H1 (cell line): ENCODE results near the gene DGAT2. TPM values are rescaled to one million over a fixed set of nuclear protein-coding genes. Genes with fewer than 3 reads are reported as not detected.

ENCODE experiments used
- CTCF ChIA-PET: fragments of 300-600 bp; sonication (Branson Sonifier 250); formaldehyde crosslinking; loops from one replicate; lab custom pipeline; 2021; ENCODE audit not compliant: partially characterized antibody; lab: Charles Lee
- POLR2A ChIA-PET: fragments of 300-600 bp; sonication (Branson Sonifier 250); formaldehyde crosslinking; loops from one replicate; lab custom pipeline; 2021; ENCODE audit warnings: inconsistent platforms; ENCODE audit not compliant: partially characterized antibody; lab: Charles Lee
- DNase-seq, 2 experiments: peaks; one replicate each; pipeline versions ENCODE4 v3.0.0 to v3.0.0-alpha.2; 2010 to 2022; ENCODE audit warnings: low spot score in 2 of 2, low read depth in 1 of 2, mixed read lengths in 1 of 2
- FAIRE-seq: peaks from 2 replicates; lab custom pipeline; 2011; peaks lifted over from hg19 to GRCh38; lab: Jason Lieb, UNC
- H2AFZ ChIP-seq: 2 replicates; pipeline ENCODE4 v1.8.1; 2012; ENCODE audit warnings: low read length, inconsistent platforms
- H2AK5ac ChIP-seq: 2 replicates; pipeline ENCODE4 v1.6.1; 2013; ENCODE audit warnings: low read depth, low read length
- H2BK120ac ChIP-seq: replicated peaks from 2 replicates; pipeline ENCODE3; 2013; ENCODE audit warnings: low read depth, low read length, inconsistent platforms
- H2BK12ac ChIP-seq: 2 replicates; pipeline ENCODE4 v1.6.1; 2013; ENCODE audit warnings: low read depth, low read length
- H2BK15ac ChIP-seq: 2 replicates; pipeline ENCODE4 v1.6.1; 2013; ENCODE audit warnings: low read length
- H2BK20ac ChIP-seq: 2 replicates; pipeline ENCODE4 v1.6.1; 2013; ENCODE audit warnings: low read length
- H2BK5ac ChIP-seq: 2 replicates; pipeline ENCODE4 v1.6.1; 2013; ENCODE audit warnings: low read depth, low read length
- H3K14ac ChIP-seq: 2 replicates; pipeline ENCODE4 v1.6.1; 2013; ENCODE audit warnings: inconsistent platforms; ENCODE audit not compliant: insufficient read length
- H3K18ac ChIP-seq: 2 replicates; pipeline ENCODE4 v1.6.1; 2013; ENCODE audit warnings: low read length; ENCODE audit errors: extremely low read depth
- H3K23ac ChIP-seq: 2 replicates; pipeline ENCODE4 v1.6.1; 2013; ENCODE audit warnings: inconsistent platforms; ENCODE audit not compliant: insufficient read length
- H3K23me2 ChIP-seq: 2 replicates; pipeline ENCODE4 v1.6.1; 2013; ENCODE audit warnings: low read depth, low read length
- H3K27ac ChIP-seq: 2 replicates; pipeline ENCODE4 v1.6.1; 2011; ENCODE audit warnings: low read depth, low read length, inconsistent platforms
- H3K27me3 ChIP-seq, 4 experiments: replicated peaks in 1 of 4; 1 replicate in 1 of 4; 2 replicates in 3 of 4; pipeline versions ENCODE4 v1.6.1 to v1.8.1; 2011 to 2013; ENCODE audit warnings: low read length in 3 of 4, mild to moderate bottlenecking in 3 of 4, inconsistent platforms in 2 of 4, mixed read lengths in 2 of 4, moderate library complexity in 1 of 4; ENCODE audit not compliant: control insufficient read depth in 3 of 4, insufficient read depth in 3 of 4; ENCODE audit errors: extremely low read depth in 1 of 4
- H3K36me3 ChIP-seq, 4 experiments: 2 replicates each; pipeline versions ENCODE4 v1.6.1 to v1.8.1; 2011 to 2013; ENCODE audit warnings: mild to moderate bottlenecking in 4 of 4, low read length in 3 of 4, moderate library complexity in 2 of 4, control low read depth in 1 of 4, inconsistent platforms in 1 of 4; ENCODE audit not compliant: insufficient read depth in 4 of 4, control insufficient read depth in 2 of 4
- H3K4ac ChIP-seq: replicated peaks from 2 replicates; pipeline ENCODE3; 2013; ENCODE audit warnings: low read length, low read depth, mixed read lengths, inconsistent platforms; ENCODE audit not compliant: insufficient read length
- H3K4me1 ChIP-seq, 4 experiments: replicated peaks in 1 of 4; 1 replicate in 1 of 4; 2 replicates in 3 of 4; pipeline versions ENCODE4 v1.6.1 to v1.8.1; 2011 to 2013; ENCODE audit warnings: low read length in 3 of 4, inconsistent platforms in 2 of 4, mixed read lengths in 1 of 4; ENCODE audit not compliant: insufficient read depth in 4 of 4, control insufficient read depth in 3 of 4
- H3K4me2 ChIP-seq, 2 experiments: 2 replicates each; pipeline versions ENCODE4 v1.6.1 to v1.8.1; 2011 to 2013; ENCODE audit warnings: low read depth in 2 of 2, low read length in 2 of 2, control low read depth in 1 of 2, inconsistent platforms in 1 of 2, mild to moderate bottlenecking in 1 of 2; ENCODE audit not compliant: insufficient read depth in 1 of 2
- H3K4me3 ChIP-seq, 4 experiments: fragments of 200-600, 300-600 bp in 1 of 4; sonication (generic), shearing (Covaris generic), sonication (Bioruptor Twin) in 1 of 4; 2 replicates each; pipeline versions ENCODE4 v1.5.1 to v1.8.1; 2011 to 2016; ENCODE audit warnings: low read length in 4 of 4, low read depth in 3 of 4, control low read depth in 2 of 4, inconsistent platforms in 2 of 4, mild to moderate bottlenecking in 2 of 4, mixed read lengths in 1 of 4, moderate library complexity in 1 of 4; ENCODE audit not compliant: insufficient read depth in 2 of 4; ENCODE audit errors: extremely low read depth in 1 of 4
- H3K56ac ChIP-seq: replicated peaks from 2 replicates; pipeline ENCODE3; 2013; ENCODE audit warnings: low read depth, mild to moderate bottlenecking, mixed read lengths, low read length, inconsistent platforms; ENCODE audit not compliant: insufficient read length
- H3K79me1 ChIP-seq: 2 replicates; pipeline ENCODE4 v1.6.1; 2013; ENCODE audit warnings: low read depth, low read length, control low read depth
- H3K79me2 ChIP-seq, 2 experiments: 2 replicates each; pipeline versions ENCODE4 v1.6.1 to v1.8.1; 2012 to 2013; ENCODE audit warnings: low read length in 2 of 2, mild to moderate bottlenecking in 2 of 2, inconsistent platforms in 1 of 2; ENCODE audit not compliant: insufficient read depth in 2 of 2, control insufficient read depth in 1 of 2
- H3K9ac ChIP-seq, 4 experiments: replicated peaks in 1 of 4; 1 replicate in 1 of 4; 2 replicates in 3 of 4; pipeline versions ENCODE4 v1.6.1 to v1.8.1; 2011 to 2013; ENCODE audit warnings: low read depth in 3 of 4, low read length in 3 of 4, control low read depth in 2 of 4, mild to moderate bottlenecking in 2 of 4, moderate library complexity in 2 of 4, inconsistent platforms in 1 of 4; ENCODE audit errors: extremely low read depth in 1 of 4
- H3K9me3 ChIP-seq, 2 experiments: 2 replicates each; pipeline versions ENCODE4 v1.6.1 to v1.8.1; 2012 to 2013; ENCODE audit warnings: mild to moderate bottlenecking in 2 of 2, moderate library complexity in 2 of 2, control low read depth in 1 of 2, inconsistent platforms in 1 of 2, low read depth in 1 of 2, low read length in 1 of 2, mixed read lengths in 1 of 2; ENCODE audit not compliant: insufficient read depth in 2 of 2
- H4K20me1 ChIP-seq, 2 experiments: replicated peaks in 1 of 2; 2 replicates each; pipeline versions ENCODE3 to v1.8.1; 2011 to 2013; ENCODE audit warnings: inconsistent platforms in 2 of 2, low read length in 2 of 2, mild to moderate bottlenecking in 1 of 2; ENCODE audit not compliant: insufficient read depth in 2 of 2, control insufficient read depth in 1 of 2
- H4K5ac ChIP-seq: 2 replicates; pipeline ENCODE4 v1.6.1; 2013; ENCODE audit warnings: low read length, low read depth, mixed read lengths, inconsistent platforms; ENCODE audit not compliant: insufficient read length
- H4K8ac ChIP-seq: 2 replicates; pipeline ENCODE4 v1.8.0; 2013; ENCODE audit warnings: mild to moderate bottlenecking, moderate library complexity, low read length, inconsistent platforms; ENCODE audit not compliant: insufficient read depth; ENCODE audit errors: extremely low read depth
- H4K91ac ChIP-seq: replicated peaks from 2 replicates; pipeline ENCODE3; 2013; ENCODE audit warnings: low read length, mixed read lengths, inconsistent platforms; ENCODE audit not compliant: insufficient read length
- SIX5 ChIP-seq: IDR thresholded peaks from 2 replicates; pipeline ENCODE4 v1.6.1; 2011; ENCODE audit warnings: mild to moderate bottlenecking, low read depth, low read length
- YY1 ChIP-seq: IDR thresholded peaks from 2 replicates; pipeline ENCODE4 v1.6.1; 2011; ENCODE audit warnings: low read depth, mild to moderate bottlenecking, low read length
- WGBS, 2 experiments: shearing (Covaris generic) in 1 of 2; methylation state at CpG; one replicate each; pipeline versions ENCODE4 v1.1.6 to v1.1.7; 2013 to 2015; ENCODE audit warnings: low lambda C conversion rate in 2 of 2, mixed read lengths in 2 of 2, inconsistent platforms in 1 of 2, low coverage in 1 of 2, missing lambda C conversion rate in 1 of 2; ENCODE audit not compliant: insufficient replicate concordance in 2 of 2, insufficient coverage in 1 of 2, insufficient read length in 1 of 2; ENCODE audit errors: extremely low coverage in 1 of 2, missing lambda C conversion rate in 1 of 2; 5-methylcytosine and 5-hydroxymethylcytosine counted together
- polyA plus RNA-seq, 7 experiments: library from polyadenylated mRNA; depleted of rRNA in 3 of 7; stranded (reverse) in 5 of 7; unstranded in 2 of 7; fragments of >200 nt in 5 of 7; fragments of 200-250 nt in 2 of 7; gene quantifications; 1 replicate in 5 of 7; 2 replicates in 1 of 7; 4 replicates in 1 of 7; pipeline versions ENCODE4 v1.2.1 to v1.2.3, GENCODE V29; 2011 to 2013; ENCODE audit warnings: missing spikeins in 2 of 7, mixed read lengths in 2 of 7
- total RNA-seq: library from RNA; stranded (reverse); fragmentation: NEBNext Ultra II Directional; extraction: Animal tissue kit (Norgen Biotek cat#: 25700); gene quantifications from 2 replicates; pipeline ENCODE4 v1.2.1, GENCODE V29; 2021

The DGAT2 gene
- total and polyA plus RNA-seq, 2 of the 8 experiments (the other 6 are each of a cell fraction or from before 2014, with no cell fraction given), result 3.2 to 5.9 TPM

DNA sequence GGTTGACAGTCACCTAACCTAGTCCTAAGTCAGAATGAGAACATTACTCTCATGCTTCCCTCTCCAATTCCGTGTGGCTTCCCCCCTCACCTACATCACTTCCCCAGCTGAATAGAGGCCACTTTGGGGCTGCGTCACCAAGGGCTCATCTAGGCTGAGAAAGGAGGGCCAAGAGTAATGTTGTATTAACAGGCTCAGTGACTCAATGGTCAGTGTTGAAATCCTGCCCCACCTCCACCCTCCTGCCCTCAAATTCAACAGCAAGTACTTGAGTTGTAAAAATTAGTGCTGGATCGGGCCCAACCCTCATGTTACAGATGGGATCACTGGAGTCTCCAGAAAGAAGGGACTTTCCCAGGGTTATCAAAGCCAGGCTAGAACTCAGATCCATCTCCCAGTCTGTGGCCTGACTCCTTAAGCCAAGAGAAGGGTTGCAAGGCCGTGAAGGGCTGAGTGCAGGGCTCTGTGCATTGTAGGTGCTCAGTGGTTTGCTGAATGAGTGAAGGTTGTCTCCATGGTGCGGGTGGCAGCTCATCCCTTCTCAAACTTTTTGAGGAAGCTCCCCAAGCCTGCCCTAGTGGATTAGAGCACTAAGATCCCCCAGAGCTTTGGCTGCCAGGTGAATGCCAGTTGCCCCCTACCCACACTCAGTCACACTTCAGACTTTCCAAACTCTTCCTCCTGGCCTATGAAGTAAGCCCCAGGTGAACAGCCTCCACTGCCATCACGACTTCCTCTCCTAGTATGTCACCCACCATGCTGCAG lies 3.2 kb downstream of the DGAT2 start:
- Histone ChIP-seq H2AK5ac (no peak overlapping the region), H3K79me2 (no peaks in the 10 kb centered on the region)

More for the DNA sequence above, 3.2 kb downstream of the DGAT2 start:
- no peak overlapping the region; the same call in 1 of the 2 replicates for H4K8ac ChIP-seq
- peaks cover 6% of the 10 kb centered on the region; the same call in 1 of the 2 replicates for H3K23me2 ChIP-seq
- no peak overlapping the region for H3K14ac ChIP-seq
- H4K20me1 ChIP-seq, result no peaks in the 10 kb centered on the region
- no peak overlapping the region for H3K4ac ChIP-seq
- H3K23ac ChIP-seq, result no peak overlapping the region
- H3K9ac ChIP-seq, result no peak overlapping the region
- H3K9me3 ChIP-seq, result peaks cover 0 to 2% of the 10 kb centered on the region in 2 experiments; a peak in 1 of 4 replicates
- no peak overlapping the region for H4K91ac ChIP-seq
- no peak overlapping the region for H3K56ac ChIP-seq
- DNase-seq (no peak), FAIRE-seq (no peak)
- ChIA-PET CTCF (interaction anchor here (1.1 to 2.7 kb wide), 4 partner anchors 9 to 66 kb away, joined by 3 to 8 read pairs (median 6); no protein-coding TSS in a partner anchor), POLR2A (no interaction called here)
- H2BK12ac ChIP-seq, result no peak overlapping the region
- no peak for TF ChIP-seq SIX5
- TF ChIP-seq YY1, result no peak
- no peak overlapping the region for H3K4me3 ChIP-seq
- H2BK15ac ChIP-seq, result peak overlapping the region; percentile 72; the same call in 1 of the 2 replicates
- H2AFZ ChIP-seq, result no peak overlapping the region
- WGBS, 2 experiments, result 80% methylated on average over 6 of the region's 6 CpGs; no CpG with 5 or more reads in 1 of the 2 experiments
- H3K79me1 ChIP-seq, result no peaks in the 10 kb centered on the region
- no peak overlapping the region for H2BK5ac ChIP-seq
- no peak overlapping the region for H4K5ac ChIP-seq
- H2BK20ac ChIP-seq, result no peak overlapping the region
- H3K4me1 ChIP-seq, result peaks cover 0 to 21% (median 15%) of the 10 kb centered on the region in 4 experiments; a peak in 6 of 7 replicates
- no peak overlapping the region for H3K18ac ChIP-seq
- H3K27ac ChIP-seq, result no peak overlapping the region
- H3K36me3 ChIP-seq, result no peaks in the 10 kb centered on the region
- no peak overlapping the region for H3K4me2 ChIP-seq
- no peak overlapping the region for H2BK120ac ChIP-seq
- H3K27me3 ChIP-seq, result peaks cover 14 to 44% (median 35%) of the 10 kb centered on the region in 4 experiments
